A673 (cell line): ENCODE data around the gene INHA. TPM values are rescaled to one million over a fixed set of nuclear protein-coding genes. Genes with fewer than 3 reads are reported as not detected.

Experiments used
- BruUV-seq: library from RNA; stranded (reverse); fragments of 400-500 nt; replicated peaks from 2 replicates; lab custom pipeline; 2021; lab: Mats Ljungman, UMichigan
- CTCF ChIA-PET: fragments of 300-600 bp; sonication (Branson Sonifier 250); formaldehyde crosslinking; loops from one replicate; lab custom pipeline; 2022; ENCODE audit warnings: antibody characterized with exemption; lab: Charles Lee
- POLR2A ChIA-PET: fragments of 300-600 bp; sonication (Branson Sonifier 250); formaldehyde crosslinking; loops from one replicate; lab custom pipeline; 2022; ENCODE audit warnings: antibody characterized with exemption; ENCODE audit not compliant: low non-redundant PET; lab: Charles Lee
- DNase-seq: peaks from one replicate; pipeline ENCODE4 v3.0.0-alpha.2; 2015; ENCODE audit warnings: low spot score
- H3K27ac ChIP-seq: fragments of 200-600 bp; sonication (generic); 2 replicates; pipeline ENCODE4 v1.5.1; 2016; ENCODE audit warnings: mixed run types, low read depth, mild to moderate bottlenecking, mixed read lengths, antibody characterized with exemption, low read length; ENCODE audit not compliant: poor library complexity, severe bottlenecking
- H3K27me3 ChIP-seq: fragments of 200-600 bp; sonication (generic); replicated peaks from 2 replicates; pipeline ENCODE4 v1.6.1; 2017; ENCODE audit warnings: mixed run types, low read depth, mild to moderate bottlenecking, mixed read lengths, antibody characterized with exemption, low read length; ENCODE audit not compliant: insufficient read depth, poor library complexity
- H3K36me3 ChIP-seq: fragments of 200-600 bp; sonication (generic); 2 replicates; pipeline ENCODE4 v1.6.1; 2016; ENCODE audit warnings: mixed run types, mild to moderate bottlenecking, mixed read lengths, antibody characterized with exemption, low read length; ENCODE audit not compliant: insufficient read depth, poor library complexity, severe bottlenecking
- H3K4me1 ChIP-seq: fragments of 200-600 bp; sonication (generic); 2 replicates; pipeline ENCODE4 v1.6.1; 2017; ENCODE audit warnings: mixed run types, mild to moderate bottlenecking, mixed read lengths, antibody characterized with exemption, low read length; ENCODE audit not compliant: insufficient read depth, poor library complexity, severe bottlenecking
- H3K4me3 ChIP-seq: fragments of 200-600 bp; sonication (generic); 2 replicates; pipeline ENCODE4 v1.5.1; 2016; ENCODE audit warnings: low read depth, mixed run types, mild to moderate bottlenecking, mixed read lengths, low read length; ENCODE audit not compliant: poor library complexity, severe bottlenecking
- H3K9me3 ChIP-seq: fragments of 200-600 bp; sonication (generic); 2 replicates; pipeline ENCODE4 v1.6.1; 2016; ENCODE audit warnings: mixed run types, low read depth, mild to moderate bottlenecking, mixed read lengths, antibody characterized with exemption, low read length; ENCODE audit not compliant: poor library complexity, severe bottlenecking
- CTCF ChIP-seq: fragments of 300-800, 200-600 bp; sonication (generic); conservative IDR thresholded peaks from 2 replicates; pipeline ENCODE4 v1.5.1; 2017; ENCODE audit warnings: low read depth, mild to moderate bottlenecking, antibody characterized with exemption, low read length, moderate library complexity, mixed read lengths
- EZH2 ChIP-seq: fragments of 200-600 bp; sonication (generic); IDR thresholded peaks from 2 replicates; pipeline ENCODE4 v1.6.1; 2017; ENCODE audit warnings: borderline replicate concordance, low read depth, mild to moderate bottlenecking, mixed read lengths, antibody characterized with exemption, low read length; ENCODE audit not compliant: poor library complexity, severe bottlenecking
- intact Hi-C: fragments of 100-400 bp; cut with micrococcal nuclease; formaldehyde crosslinking; loops from one replicate; pipeline ENCODE4 v1.10.0; 2022; ENCODE audit not compliant: unreplicated experiment
- total RNA-seq: library from RNA; stranded (reverse); gene quantifications from 2 replicates; pipeline ENCODE4 v1.2.3, GENCODE V29; 2021

INHA gene
- total RNA-seq, 1 experiment from 2014 or later, result not detected

- no peak overlapping the region for H3K27ac ChIP-seq
- intact Hi-C loops, result no loop called here
- ChIA-PET CTCF (interaction anchor here (0.5 to 3.3 kb wide), 2 partner anchors 35 to 144 kb away, joined by 5 to 101 read pairs; partner anchors contain the start of genes DNPEP and GMPPA), POLR2A (no interaction called here)
- no peaks in the 10 kb centered on the region for H3K9me3 ChIP-seq
- H3K27me3 ChIP-seq, result no peaks in the 10 kb centered on the region
- no peak overlapping the region for H3K4me3 ChIP-seq
- no TSS peak for BruUV-seq
- no peak for DNase-seq
- H3K4me1 ChIP-seq, result peaks cover 3% of the 10 kb centered on the region
- TF ChIP-seq CTCF (no peak), EZH2 (no peak)
- H3K36me3 ChIP-seq, result no peaks in the 10 kb centered on the region
Measured at GRCh38 chr2:219531639-219532377, 40.3 kb upstream of the INHA start.

- no peaks in the 10 kb centered on the region for H3K27me3 ChIP-seq
- H3K27ac ChIP-seq, result no peak overlapping the region
- ChIA-PET POLR2A (no interaction called here), CTCF (interaction anchor here (0.5 to 3.3 kb wide), 2 partner anchors 36 to 144 kb away, joined by 5 to 101 read pairs; partner anchors contain the start of genes DNPEP and GMPPA)
- H3K4me1 ChIP-seq, result peaks cover 3% of the 10 kb centered on the region
- intact Hi-C loops, result no loop called here
- no peak for DNase-seq
- no peak overlapping the region for H3K4me3 ChIP-seq
- no peak for TF ChIP-seq EZH2
- no peak for TF ChIP-seq CTCF
- H3K36me3 ChIP-seq, result no peaks in the 10 kb centered on the region
- no peaks in the 10 kb centered on the region for H3K9me3 ChIP-seq
- BruUV-seq, result no TSS peak
Measured at GRCh38 chr2:219532378-219532649, 39.8 kb upstream of the INHA start.

GRCh38 chr2:219533930-219534661, 38.0 kb upstream of the INHA start:
- Histone ChIP-seq H3K4me3 (no peak overlapping the region), H3K27ac (no peak overlapping the region), H3K36me3 (no peaks in the 10 kb centered on the region), H3K27me3 (no peaks in the 10 kb centered on the region), H3K4me1 (peaks cover 9% of the 10 kb centered on the region), H3K9me3 (no peaks in the 10 kb centered on the region)
- no peak for TF ChIP-seq CTCF
- no TSS peak for BruUV-seq
- POLR2A ChIA-PET, result no interaction called here
- intact Hi-C loops, result no loop called here
- no peak for DNase-seq
- CTCF ChIA-PET, result no interaction called here
